HepG2 (cell line): ENCODE measurements around the gene CARS1. TPM values are rescaled to one million over a fixed set of nuclear protein-coding genes. Genes with fewer than 3 reads are reported as not detected.

Experiments
- ATAC-seq: fragments of 200-7000 bp; cut with Tn5 transposase; 3 replicates; pipeline ENCODE4 v1.9.1; 2020; ENCODE audit warnings: mild to moderate bottlenecking, moderate library complexity
- BruUV-seq: library from RNA; stranded (reverse); fragments of 400-500 nt; replicated peaks from 2 replicates; lab custom pipeline; 2021; lab: Mats Ljungman, UMichigan
- CTCF ChIA-PET: fragments of 300-600 bp; formaldehyde crosslinking; extraction: SDS; loops from one replicate; lab custom pipeline; 2021; ENCODE audit warnings: low total read pairs, inconsistent platforms, low intra/inter-chr PET ratio; lab: Yijun Ruan, JAX
- POLR2A ChIA-PET: fragments of 350-600 bp; sonication (Branson Sonifier 250); formaldehyde crosslinking; loops from one replicate; lab custom pipeline; 2020; ENCODE audit warnings: antibody characterized with exemption, inconsistent platforms; lab: Yijun Ruan, JAX
- DNase-seq: peaks from one replicate; pipeline ENCODE4 v3.0.0-alpha.2; 2015; ENCODE audit warnings: low spot score
- FAIRE-seq: peaks from 3 replicates; lab custom pipeline; 2011; peaks lifted over from hg19 to GRCh38; lab: Jason Lieb, UNC
- H2AFZ ChIP-seq: one replicate; pipeline ENCODE4 v1.6.1; 2011; ENCODE audit warnings: low read length, inconsistent platforms
- H3K27ac ChIP-seq: fragments of 300-600 bp; 3 replicates; pipeline ENCODE4 v1.8.0; 2011; ENCODE audit warnings: mixed run types, mild to moderate bottlenecking, mixed read lengths, low read length, inconsistent platforms; ENCODE audit not compliant: insufficient read depth; ENCODE audit errors: extremely low read length
- H3K27me3 ChIP-seq, 2 experiments: fragments of 200-600 bp in 1 of 2; 2 replicates in 1 of 2; 3 replicates in 1 of 2; pipeline versions ENCODE4 v1.6.0 to v1.8.0; 2011; ENCODE audit warnings: low read length in 2 of 2, mild to moderate bottlenecking in 2 of 2, moderate library complexity in 2 of 2, inconsistent platforms in 1 of 2; ENCODE audit not compliant: insufficient read depth in 2 of 2, control insufficient read depth in 1 of 2
- H3K36me3 ChIP-seq, 2 experiments: fragments of 200-600 bp in 1 of 2; replicated peaks in 1 of 2; 2 replicates in 1 of 2; 3 replicates in 1 of 2; pipeline versions ENCODE4 v1.5.1 to v1.8.0; 2011; ENCODE audit warnings: low read length in 2 of 2, inconsistent platforms in 1 of 2; ENCODE audit not compliant: insufficient read depth in 2 of 2, control insufficient read depth in 1 of 2
- H3K4me1 ChIP-seq: 2 replicates; pipeline ENCODE4 v1.5.1; 2012; ENCODE audit warnings: low read length, inconsistent platforms; ENCODE audit not compliant: insufficient read depth
- H3K4me2 ChIP-seq: 2 replicates; pipeline ENCODE4 v1.6.0; 2011; ENCODE audit warnings: low read depth, low read length, inconsistent platforms
- H3K4me3 ChIP-seq, 3 experiments: fragments of 200-600 bp in 1 of 3; sonication (generic), shearing (Covaris generic) in 1 of 3; replicated peaks in 1 of 3; 2 replicates each; pipeline ENCODE4 v1.5.1; 2011 to 2016; ENCODE audit warnings: low read length in 3 of 3, inconsistent platforms in 2 of 3, low read depth in 2 of 3, mild to moderate bottlenecking in 2 of 3, control low read depth in 1 of 3, mixed read lengths in 1 of 3; ENCODE audit not compliant: insufficient read depth in 1 of 3
- H3K79me2 ChIP-seq: one replicate; pipeline ENCODE4 v1.6.1; 2011; ENCODE audit warnings: low read length, inconsistent platforms; ENCODE audit not compliant: insufficient read depth
- H3K9ac ChIP-seq: 2 replicates; pipeline ENCODE4 v1.6.0; 2011; ENCODE audit warnings: mild to moderate bottlenecking, low read depth, low read length, inconsistent platforms; ENCODE audit not compliant: insufficient read depth
- H3K9me3 ChIP-seq: 2 replicates; pipeline ENCODE4 v1.5.1; 2012; ENCODE audit warnings: mild to moderate bottlenecking, low read length
- H4K20me1 ChIP-seq: 2 replicates; pipeline ENCODE4 v1.6.0; 2011; ENCODE audit warnings: inconsistent platforms, mild to moderate bottlenecking, low read length, moderate library complexity; ENCODE audit not compliant: insufficient read depth
- CTCF ChIP-seq: sonication (generic); formaldehyde crosslinking; IDR thresholded peaks from 2 replicates; pipeline ENCODE4 v1.5.0; 2020; ENCODE audit warnings: mild to moderate bottlenecking, missing genetic modification reagents, moderate library complexity
- HMGXB3 ChIP-seq: sonication (generic); formaldehyde crosslinking; IDR thresholded peaks from 2 replicates; pipeline ENCODE4 v1.4.0; 2020; ENCODE audit warnings: missing genetic modification reagents, borderline replicate concordance
- RBM22 ChIP-seq: fragments of 200-400 bp; formaldehyde crosslinking; optimal IDR thresholded peaks from 2 replicates; pipeline ENCODE3; 2017; ENCODE audit warnings: mild to moderate bottlenecking, low read length, moderate library complexity
- SAP130 ChIP-seq: IDR thresholded peaks from 2 replicates; pipeline ENCODE4 v1.6.1; 2016; ENCODE audit warnings: low read depth
- SMC3 ChIP-seq: IDR thresholded peaks from 2 replicates; pipeline ENCODE4 v1.6.1; 2011; ENCODE audit warnings: low read length, improper control_type of control experiment
- WGBS: methylation state at CpG from one replicate; pipeline ENCODE4 v1.1.6; 2017; ENCODE audit warnings: low lambda C conversion rate; 5-methylcytosine and 5-hydroxymethylcytosine counted together
- in situ Hi-C: cut with HindIII; loops from 2 replicates; pipeline ENCODE4 v1.10.0; 2017; ENCODE audit warnings: low pct_unique_long_range_greater_than_20kb; ENCODE audit not compliant: extremely low pct_ligation_motif_present
- intact Hi-C: fragments of 100-400 bp; cut with micrococcal nuclease; formaldehyde crosslinking; loops from one replicate; pipeline ENCODE4 v1.10.0; 2022; ENCODE audit not compliant: unreplicated experiment
- polyA plus RNA-seq, 8 experiments: library from polyadenylated mRNA; depleted of rRNA in 3 of 8; stranded (reverse) in 7 of 8; unstranded in 1 of 8; fragments of >200 nt; fragmentation: Illumina TruSeq in 4 of 8; extraction: Trizol in 4 of 8; gene quantifications; 2 replicates each; pipeline versions ENCODE4 v1.2.1 to v1.2.3, GENCODE V29; 2011 to 2016; ENCODE audit warnings: low read depth in 4 of 8, missing spikeins in 1 of 8, mixed read lengths in 1 of 8; ENCODE audit not compliant: insufficient read depth in 1 of 8
- total RNA-seq, 5 experiments: library from RNA; depleted of rRNA; stranded (reverse); fragments of >200 nt; fragmentation: Illumina TruSeq; extraction: Trizol; gene quantifications; 2 replicates each; pipeline ENCODE4 v1.2.3, GENCODE V29; 2016; ENCODE audit warnings: low read depth in 1 of 5
- TF ChIP-seq, protein P1 (sequence below): IDR thresholded peaks from 2 replicates; pipeline ENCODE4 v1.6.1; 2012; ENCODE audit warnings: low read depth, low read length, improper control_type of control experiment

Gene CARS1
- total and polyA plus RNA-seq, 2 of the 13 experiments (the other 11 are each of a cell fraction or from before 2014, with no cell fraction given): 33.8 to 47.0 TPM

GRCh38 chr11:2976294-2977063 lies 80.7 kb downstream of the CARS1 start:
- Histone ChIP-seq H3K9ac (no peak overlapping the region), H3K79me2 (peaks cover 88% of the 10 kb centered on the region), H3K27ac (no peak overlapping the region), H3K4me3 (no peak overlapping the region), H3K27me3 (no peaks in the 10 kb centered on the region), H2AFZ (no peak overlapping the region), H3K9me3 (no peaks in the 10 kb centered on the region), H3K4me1 (peaks cover 17% of the 10 kb centered on the region), H4K20me1 (peaks cover 51% of the 10 kb centered on the region), H3K36me3 (peaks cover 29 to 79% of the 10 kb centered on the region in 2 experiments), H3K4me2 (no peak overlapping the region)
- FAIRE-seq (no peak), ATAC-seq (no peak; the same call in 1 of the 3 replicates), DNase-seq (no peak)
- 95% methylated on average over 6 of the region's 6 CpGs for WGBS
- ChIA-PET CTCF (interaction anchor here (1.2 to 2.0 kb wide), 2 partner anchors 45 to 116 kb away, joined by 3 to 8 read pairs; no protein-coding TSS in a partner anchor), POLR2A (no interaction called here)
- TF ChIP-seq, protein P1, sequence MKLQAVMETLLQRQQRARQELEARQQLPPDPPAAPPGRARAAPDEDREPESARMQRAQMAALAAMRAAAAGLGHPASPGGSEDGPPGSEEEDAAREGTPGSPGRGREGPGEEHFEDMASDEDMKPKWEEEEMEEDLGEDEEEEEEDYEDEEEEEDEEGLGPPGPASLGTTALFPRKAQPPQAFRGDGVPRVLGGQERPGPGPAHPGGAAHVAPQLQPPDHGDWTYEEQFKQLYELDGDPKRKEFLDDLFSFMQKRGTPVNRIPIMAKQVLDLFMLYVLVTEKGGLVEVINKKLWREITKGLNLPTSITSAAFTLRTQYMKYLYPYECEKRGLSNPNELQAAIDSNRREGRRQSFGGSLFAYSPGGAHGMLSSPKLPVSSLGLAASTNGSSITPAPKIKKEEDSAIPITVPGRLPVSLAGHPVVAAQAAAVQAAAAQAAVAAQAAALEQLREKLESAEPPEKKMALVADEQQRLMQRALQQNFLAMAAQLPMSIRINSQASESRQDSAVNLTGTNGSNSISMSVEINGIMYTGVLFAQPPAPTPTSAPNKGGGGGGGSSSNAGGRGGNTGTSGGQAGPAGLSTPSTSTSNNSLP: no peak
- TF ChIP-seq RBM22: peak; percentile 82
- intact Hi-C loops (no loop called here), in situ Hi-C loops (loop anchor here (5.0 kb wide), 1 partner anchor 46 kb away; no protein-coding TSS in a partner anchor)
- BruUV-seq: no TSS peak

DNA sequence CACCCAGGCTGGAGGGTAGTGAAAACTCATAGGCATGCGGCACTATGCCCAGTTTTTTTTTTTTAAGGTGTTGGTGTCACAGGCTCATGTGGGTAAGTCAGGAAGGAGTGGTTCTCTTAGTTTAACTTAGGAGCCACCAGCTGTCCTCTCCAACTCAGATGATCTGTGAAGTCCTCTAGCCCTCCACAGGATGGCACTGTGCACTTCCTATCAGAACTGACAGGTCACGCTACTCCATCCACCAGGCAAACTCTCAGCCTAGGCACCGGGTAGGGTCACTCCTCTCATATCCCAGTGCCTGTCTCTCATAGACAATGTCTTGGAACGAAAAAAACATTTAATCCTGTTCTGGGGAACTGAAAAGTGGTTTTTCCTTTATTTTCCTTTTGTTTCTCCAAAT lies 81.6 kb downstream of the CARS1 start:
- DNase-seq (peak; percentile 50), ATAC-seq (peak; percentile 95), FAIRE-seq (peak; percentile 52)
- CTCF ChIA-PET: interaction anchor here (1.0 to 2.0 kb wide), 2 partner anchors 45 to 116 kb away, joined by 3 to 8 read pairs; no protein-coding TSS in a partner anchor
- Histone ChIP-seq H3K4me1 (peaks cover 11% of the 10 kb centered on the region), H3K9me3 (no peaks in the 10 kb centered on the region), H3K27me3 (no peaks in the 10 kb centered on the region), H3K79me2 (peaks cover 85% of the 10 kb centered on the region), H3K4me3 (no peak overlapping the region), H3K4me2 (no peak overlapping the region), H2AFZ (no peak overlapping the region), H3K27ac (no peak overlapping the region), H3K9ac (no peak overlapping the region), H3K36me3 (peaks cover 34 to 87% of the 10 kb centered on the region in 2 experiments), H4K20me1 (peaks cover 43% of the 10 kb centered on the region)
- intact Hi-C loops: loop anchor here (1.0 kb wide), 1 partner anchor 46 kb away; no protein-coding TSS in a partner anchor
- in situ Hi-C loops: loop anchor here (5.0 kb wide), 1 partner anchor 47 kb away; no protein-coding TSS in a partner anchor
- WGBS: 95% methylated on average over 4 of the region's 4 CpGs
- POLR2A ChIA-PET: no interaction called here
- no TSS peak for BruUV-seq
- TF ChIP-seq SAP130 (CRISPR knock-in tag) (0 out of 2 replicates have a peak, but pooled peaks have one; percentile 18), SMC3 (peak; percentile 62), CTCF (CRISPR knock-in tag) (peak; percentile 70), HMGXB3 (CRISPR knock-in tag) (no peak)
